CD4-positive, alpha-beta T cell treated with Interferon alpha-2 for 1 hour (primary cell): ENCODE measurements around the gene RDH12.

Experiments
- DNase-seq, 2 donors: peaks; one replicate each; pipeline ENCODE4 v3.0.0-alpha.2; 2020 to 2022

The RDH12 gene

DNA sequence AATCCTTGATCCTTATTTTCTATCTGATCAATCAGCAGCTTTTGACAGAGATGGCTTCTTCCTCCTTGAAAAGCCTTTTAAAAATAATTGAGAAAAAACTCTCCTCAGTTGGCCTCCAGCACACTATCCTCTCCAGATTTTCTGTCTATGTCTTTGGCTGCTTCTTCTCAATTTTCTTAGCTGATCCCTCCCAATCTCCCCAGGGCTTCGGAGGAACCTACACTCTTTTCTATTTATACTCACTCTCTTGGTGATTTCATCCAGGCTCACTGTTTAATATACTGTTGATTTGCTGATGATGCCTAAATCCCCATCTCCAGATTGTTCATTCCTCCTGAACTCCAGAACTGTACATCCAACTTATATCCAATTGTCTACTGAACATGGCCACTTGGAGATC lies 54.8 kb downstream of the RDH12 start:
- DNase-seq, result no peak

DNA sequence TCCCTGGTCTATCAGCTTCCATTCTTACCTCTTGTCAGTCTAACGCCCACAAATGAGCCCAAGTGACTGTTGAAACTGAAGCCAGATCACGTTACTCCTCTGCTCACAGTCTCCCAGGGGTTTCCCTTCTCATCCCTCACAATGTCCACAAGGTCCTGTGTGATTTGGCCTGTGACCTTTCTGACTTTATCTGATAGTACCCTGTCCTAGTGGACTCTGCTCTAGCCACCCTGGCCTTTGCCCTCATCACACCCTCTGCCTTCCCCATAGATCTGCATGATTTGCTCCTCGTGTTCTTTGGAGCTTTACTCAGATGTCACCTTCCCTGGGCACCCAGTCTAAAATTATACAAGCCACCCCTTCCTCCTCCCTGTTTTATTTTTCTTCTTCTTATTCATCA lies 55.5 kb downstream of the RDH12 start:
- DNase-seq, result no peak

DNA sequence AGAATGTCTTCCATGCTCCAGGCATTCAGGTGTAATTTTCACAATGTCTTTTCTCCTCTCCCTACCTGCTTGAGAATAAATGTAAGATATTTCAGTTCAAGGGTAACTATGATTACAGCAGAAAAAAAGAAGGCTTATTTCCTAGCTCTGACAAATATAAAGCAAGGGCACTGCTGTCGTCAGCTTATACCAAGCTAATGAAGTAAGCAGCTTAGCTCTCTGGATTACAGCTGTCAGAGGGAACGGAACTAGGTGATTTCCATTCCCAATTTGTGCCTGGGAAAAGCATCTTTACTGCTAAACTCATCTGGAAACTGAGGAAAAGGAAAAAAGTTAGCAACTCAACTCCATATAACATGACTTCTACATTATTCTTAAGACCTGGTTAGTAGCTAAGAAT lies 58.2 kb downstream of the RDH12 start:
- no peak for DNase-seq

DNA sequence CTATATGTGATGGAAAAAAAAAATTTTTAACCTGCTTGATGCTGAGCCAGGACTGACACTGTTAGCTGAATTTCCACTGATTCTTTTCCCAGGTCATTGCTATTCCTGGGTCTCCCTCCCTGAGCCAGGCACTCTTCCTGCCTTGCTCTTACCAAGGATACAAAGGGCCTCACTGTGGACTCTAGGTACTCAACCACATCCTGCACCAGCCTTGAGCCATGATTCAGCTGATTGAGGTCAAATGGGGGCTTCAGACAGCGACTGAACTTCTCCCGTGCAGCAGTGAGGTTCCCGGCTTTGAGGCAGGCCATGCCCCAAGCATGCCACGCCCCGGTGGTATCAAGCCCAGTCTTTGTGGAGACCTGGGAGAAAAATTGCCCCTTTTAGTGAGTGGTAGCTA lies 60.4 kb downstream of the RDH12 start:
- no peak for DNase-seq

DNA sequence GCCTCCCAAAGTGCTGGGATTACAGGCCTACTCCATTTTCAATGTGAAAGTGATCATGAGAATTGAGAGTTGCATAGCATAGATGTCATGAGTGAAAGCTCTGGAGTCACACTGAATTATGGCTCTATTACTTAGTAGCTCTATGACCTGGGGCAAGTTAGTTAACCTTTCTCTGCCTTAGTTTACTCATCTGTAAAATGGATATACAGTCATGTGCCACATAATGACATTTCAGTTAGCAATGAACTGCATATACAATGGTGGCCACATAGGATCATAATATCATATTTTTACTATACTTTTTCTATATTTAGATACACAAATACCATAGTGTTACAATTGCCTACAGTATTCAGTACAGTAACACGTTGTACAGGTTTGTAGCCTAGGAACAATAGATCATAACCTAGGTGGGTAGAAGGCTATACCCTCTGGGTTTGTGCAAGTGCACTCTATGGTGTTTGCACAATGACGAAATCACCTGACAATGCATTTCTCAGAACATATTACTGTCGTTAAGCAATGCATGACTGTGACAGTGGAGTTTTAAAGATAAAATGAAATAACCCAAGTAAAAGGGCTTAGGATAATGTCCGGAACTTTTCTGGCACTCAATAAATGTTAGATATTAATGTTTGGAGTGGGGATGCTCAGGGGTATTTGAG lies 61.6 kb downstream of the RDH12 start:
- no peak for DNase-seq

DNA sequence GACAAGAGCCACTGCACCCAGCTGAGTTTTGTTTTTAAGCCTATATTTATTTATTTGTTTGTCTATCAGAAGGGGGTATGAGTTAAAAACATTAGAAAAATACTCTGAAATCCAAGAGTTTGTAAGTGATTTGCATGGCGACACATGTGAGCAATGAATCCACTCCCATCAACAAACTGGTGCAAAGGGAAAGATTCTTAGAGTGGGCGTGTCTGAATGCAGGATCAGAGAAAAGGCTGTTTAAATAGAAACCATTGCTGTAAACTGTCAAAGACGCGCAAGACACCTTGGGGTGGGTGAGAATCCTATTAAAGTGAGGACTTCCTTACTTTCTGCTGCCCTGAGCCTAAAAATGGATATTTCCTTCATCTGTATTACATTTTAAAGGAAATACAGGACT lies 62.8 kb downstream of the RDH12 start:
- no peak for DNase-seq

DNA sequence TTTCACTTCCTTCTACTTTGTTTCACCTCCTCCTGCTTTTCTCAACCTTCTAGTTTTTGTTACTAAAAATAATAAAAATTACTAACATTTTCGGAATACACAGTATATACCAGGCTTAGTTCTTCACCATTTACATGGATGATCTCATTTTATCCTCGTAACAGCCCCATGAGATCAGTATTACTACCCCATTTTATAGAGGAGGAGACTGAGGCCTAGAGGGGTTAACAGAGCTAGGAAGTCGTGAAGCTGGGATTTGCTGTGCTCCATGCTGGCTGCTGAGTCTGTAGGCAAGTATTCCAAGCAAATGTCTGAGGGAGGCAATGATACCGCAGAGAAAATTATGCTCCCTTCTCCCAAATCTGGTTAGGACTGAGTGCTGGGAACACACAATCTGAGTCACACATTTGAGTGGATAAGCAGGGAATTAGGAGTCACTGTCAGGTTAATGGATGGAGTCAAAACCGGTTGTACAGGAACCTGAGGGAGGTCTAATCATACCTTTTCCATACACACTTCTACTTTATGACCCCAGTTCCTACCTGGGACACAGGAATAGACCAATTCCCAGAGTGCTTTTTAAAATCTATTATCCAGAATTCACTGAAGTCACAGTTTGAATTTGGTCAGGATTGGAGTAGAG lies 63.6 kb downstream of the RDH12 start:
- DNase-seq, result no peak

DNA sequence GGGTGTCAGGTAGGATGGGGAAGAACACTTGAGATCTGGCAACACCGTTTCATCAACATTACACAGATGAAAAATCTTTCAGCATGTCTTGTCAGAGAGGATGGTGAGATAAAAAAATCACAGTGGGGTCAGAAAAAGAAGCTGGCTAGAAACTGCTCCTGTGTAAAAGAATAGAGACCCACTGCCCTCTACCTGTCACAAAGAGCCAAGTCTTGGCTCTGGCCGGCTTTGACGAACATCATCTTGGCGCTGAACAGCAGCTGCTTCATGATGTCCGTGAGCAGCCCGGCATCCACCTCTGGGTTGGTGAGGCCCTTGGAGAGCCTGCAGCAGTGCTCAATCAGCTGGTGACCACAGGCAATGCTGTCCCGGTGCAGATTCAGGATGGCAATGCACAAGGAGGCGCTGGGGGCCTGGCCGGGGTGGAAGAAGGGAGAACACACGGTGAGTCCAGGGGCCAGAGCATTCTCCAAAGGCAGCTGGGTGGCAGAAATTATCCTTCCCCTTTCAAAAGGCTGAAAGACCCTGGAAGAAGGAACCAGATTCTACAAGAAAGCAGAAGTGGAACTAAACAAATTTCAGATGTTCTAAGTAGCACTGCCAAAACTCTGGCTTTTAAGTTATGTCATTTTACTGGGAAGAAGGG lies 64.5 kb downstream of the RDH12 start:
- DNase-seq, result peak in 1 of 2 donors; percentile 6

DNA sequence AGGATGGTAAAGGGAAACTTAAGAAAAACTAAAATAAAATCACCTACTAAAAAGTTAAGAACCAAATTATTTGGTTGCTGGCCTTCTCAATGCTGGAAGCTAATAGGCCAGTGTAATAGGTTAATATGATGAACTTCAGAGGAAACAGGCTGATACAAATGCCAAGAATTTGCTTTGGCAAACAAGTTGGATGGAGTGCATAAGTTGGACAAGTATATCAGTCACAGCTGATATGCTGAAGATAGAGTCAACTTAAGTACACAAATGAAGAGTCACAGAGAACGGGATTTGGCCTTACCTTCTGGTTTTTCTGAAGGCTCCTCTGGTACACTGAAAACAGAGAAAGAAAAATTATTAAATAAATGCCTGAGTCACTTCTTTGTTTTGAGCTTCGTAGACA lies 66.5 kb downstream of the RDH12 start:
- DNase-seq, result no peak

DNA sequence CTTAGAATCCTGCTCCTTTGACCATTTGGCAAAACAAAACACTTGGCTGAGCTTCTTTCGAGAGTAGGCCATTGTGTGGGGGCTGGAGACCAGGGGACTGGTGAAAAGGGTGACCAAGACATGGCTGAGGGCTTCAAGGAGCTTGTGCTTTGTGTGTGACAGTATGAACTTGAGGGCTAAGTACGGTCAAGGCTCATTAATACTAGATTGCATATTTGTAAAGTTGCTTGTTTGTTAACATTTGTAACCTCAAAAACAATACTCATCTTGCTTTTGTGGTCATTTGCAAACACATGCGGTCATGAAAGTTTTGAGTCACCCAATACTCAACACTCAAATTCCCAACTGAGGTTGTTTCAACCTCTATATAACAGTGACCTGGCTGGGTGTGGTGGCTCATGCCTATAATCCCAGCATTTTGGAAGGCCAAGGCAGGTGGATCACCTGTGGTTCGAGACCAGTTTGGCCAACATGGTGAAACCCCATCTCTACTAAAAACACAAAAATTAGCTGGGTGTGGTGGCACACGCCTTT lies 72.2 kb downstream of the RDH12 start:
- DNase-seq, result no peak

DNA sequence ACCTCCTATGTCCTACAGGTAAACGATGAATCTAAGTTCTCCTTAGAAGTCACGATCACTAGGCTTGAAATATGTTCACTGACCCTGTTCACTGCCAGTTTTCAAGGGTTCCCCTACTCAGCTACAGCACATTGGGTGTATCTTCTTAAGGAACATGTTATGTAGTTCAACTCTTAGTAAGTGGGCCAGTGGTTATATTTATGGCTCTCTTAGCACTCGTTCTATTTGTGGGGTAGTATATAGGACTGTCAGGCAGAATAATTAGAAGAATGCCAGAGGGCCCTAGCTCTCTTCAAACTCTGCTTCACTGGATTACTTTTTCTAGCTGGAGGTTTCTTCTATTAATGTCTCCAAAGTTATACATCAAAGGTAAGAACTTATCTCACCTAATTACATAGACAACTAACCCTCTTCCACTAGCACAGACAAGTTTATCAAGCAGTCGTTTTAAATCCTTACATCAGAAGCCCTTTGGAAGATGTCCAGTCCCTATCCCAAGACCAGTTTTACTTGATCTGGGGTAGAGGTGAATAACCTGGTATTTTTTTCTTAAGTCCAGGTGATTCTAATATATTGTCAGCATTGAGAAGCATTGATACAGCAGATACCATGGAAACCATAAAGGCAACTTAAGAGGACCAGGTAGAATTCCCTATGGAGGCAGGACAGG lies 75.1 kb downstream of the RDH12 start:
- no peak for DNase-seq

DNA sequence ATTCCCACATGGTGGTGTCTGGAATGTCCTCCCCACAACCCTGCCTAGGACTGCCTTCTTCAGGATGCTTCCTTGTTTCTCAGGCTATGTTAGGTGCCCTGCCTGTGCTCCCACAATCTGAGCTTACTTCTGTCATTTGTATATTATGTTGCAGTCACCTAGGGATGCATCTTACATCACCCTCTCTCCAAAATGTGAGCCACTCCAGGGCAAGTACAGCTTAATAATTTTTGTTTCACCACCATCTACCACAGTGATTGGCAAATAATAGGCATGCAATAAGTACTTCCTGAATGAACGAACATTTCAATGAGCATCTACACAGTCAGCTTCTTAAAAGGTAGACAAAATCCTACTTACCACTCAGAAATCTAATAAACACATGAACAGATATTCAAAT lies 77.1 kb downstream of the RDH12 start:
- no peak for DNase-seq

DNA sequence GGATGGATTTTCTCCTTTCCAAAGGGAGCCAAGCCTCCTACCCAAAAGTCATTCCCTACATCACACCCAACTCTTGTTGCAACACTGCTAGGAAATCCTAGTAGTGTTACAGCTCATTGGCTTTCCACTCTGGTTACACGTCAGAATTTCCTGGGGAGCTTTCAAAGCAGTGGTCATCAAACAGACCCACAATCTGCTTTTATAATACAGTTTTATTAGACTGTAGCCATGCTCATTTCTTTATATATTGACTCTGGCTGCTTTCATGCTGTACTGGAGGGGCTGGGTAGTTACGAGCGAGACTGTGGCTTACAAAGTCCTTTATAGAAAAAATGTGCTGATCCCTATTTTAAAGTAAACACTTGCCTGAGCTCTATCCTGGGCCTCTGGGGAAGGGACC lies 80.4 kb downstream of the RDH12 start:
- no peak for DNase-seq
